Frontal cortex (tissue), 4 donors: ENCODE data around the gene PPFIA4. TPM values are rescaled to one million over a fixed set of nuclear protein-coding genes. Genes with fewer than 3 reads are reported as not detected.

Experiments
- DNase-seq, 2 donors: peaks; one replicate each; pipeline ENCODE4 v3.0.0; 2012; ENCODE audit warnings: low spot score in 2 of 2
- FAIRE-seq: peaks from 2 replicates; lab custom pipeline; 2012; peaks lifted over from hg19 to GRCh38; lab: Jason Lieb, UNC
- total RNA-seq: library from RNA; depleted of rRNA; stranded (reverse); fragments of >200 nt; gene quantifications from one replicate; pipeline ENCODE4 v1.2.3, GENCODE V29; 2014
- donor health status: control.
- donor health status: control.
- donor health status: control.

Gene PPFIA4
- total RNA-seq, 1 donor from 2014 or later: 12.6 TPM

DNA sequence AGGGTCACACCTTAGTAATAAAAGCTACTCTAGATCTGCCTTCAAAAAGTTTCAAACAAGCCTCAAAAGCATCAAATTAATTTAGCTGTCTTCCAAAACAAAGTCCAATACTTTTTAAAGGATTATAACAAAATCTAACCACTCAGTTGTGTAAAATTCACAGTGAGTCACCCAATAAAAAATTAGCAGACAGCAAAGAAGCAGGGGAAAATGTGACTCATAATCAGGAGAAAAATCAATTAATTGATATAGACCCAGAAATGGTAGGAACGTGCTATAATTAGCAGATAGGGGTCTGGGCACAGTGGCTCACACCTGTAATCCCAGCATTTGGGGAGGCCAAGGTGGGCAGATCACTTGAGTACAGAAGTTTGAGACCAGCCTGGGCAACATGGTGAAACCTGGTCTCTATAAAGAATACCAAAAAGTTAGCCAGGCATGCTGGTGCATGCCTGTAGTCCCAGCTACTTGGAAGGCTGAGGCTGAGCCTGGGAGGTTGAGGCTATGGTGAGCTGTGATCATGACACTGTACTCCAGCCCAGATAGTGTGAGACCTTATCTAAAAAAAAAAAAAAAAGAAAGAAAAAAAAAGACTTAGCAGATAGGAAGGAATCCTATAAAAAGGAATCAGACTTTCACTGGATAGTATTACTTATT lies 67.6 kb downstream of the PPFIA4 start:
- FAIRE-seq: no peak

DNA sequence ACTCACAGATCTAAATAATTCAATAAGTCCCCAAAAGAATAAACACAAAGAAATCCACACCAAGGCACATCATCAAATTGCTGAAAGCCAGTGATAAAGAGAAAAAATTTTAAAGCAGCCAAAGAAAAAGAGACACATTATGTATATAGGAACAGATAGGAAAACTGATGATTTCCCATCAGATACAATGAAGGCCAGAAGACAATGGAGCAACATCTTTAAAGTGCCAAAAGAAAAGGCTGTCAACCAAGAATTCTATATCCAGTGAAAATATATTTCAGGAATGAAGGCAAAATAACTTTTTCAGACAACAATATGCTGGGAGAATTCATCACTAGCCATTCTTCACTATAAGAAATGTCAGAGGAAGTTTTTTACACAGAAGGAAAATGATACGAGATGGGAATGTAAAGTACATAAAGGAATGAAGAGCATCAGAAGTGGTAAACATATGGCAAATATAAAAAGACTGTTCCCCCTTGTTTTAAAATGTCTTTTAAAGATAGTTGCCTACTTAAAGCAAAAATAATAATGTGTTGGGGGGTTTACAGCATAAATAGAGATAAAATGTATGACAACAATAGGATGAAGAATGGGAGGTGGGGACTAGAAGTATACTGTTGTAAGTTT lies 68.9 kb downstream of the PPFIA4 start:
- DNase-seq (no peak), FAIRE-seq (no peak)

More for the DNA sequence above, 67.6 kb downstream of the PPFIA4 start:
- no peak for DNase-seq

DNA sequence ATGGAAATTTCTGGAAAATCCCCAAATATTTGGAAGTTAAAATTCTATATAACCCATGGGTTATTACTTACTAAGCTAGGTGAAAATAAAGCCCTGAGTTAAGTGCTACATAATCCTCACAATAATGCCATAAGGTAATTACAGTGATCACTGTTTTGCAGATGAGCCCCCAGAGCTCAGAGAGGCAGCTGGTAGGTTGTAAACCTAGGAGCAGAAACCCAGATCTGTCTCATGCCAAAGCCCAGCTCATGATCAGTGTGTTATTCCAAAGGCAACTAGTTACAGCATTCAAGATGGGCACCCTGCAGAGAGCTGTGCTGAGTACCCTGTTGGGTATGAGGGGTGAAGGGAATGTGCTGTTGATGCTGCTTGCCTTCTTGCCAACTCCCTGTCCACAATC lies 70.3 kb downstream of the PPFIA4 start:
- DNase-seq (no peak), FAIRE-seq (no peak)

DNA sequence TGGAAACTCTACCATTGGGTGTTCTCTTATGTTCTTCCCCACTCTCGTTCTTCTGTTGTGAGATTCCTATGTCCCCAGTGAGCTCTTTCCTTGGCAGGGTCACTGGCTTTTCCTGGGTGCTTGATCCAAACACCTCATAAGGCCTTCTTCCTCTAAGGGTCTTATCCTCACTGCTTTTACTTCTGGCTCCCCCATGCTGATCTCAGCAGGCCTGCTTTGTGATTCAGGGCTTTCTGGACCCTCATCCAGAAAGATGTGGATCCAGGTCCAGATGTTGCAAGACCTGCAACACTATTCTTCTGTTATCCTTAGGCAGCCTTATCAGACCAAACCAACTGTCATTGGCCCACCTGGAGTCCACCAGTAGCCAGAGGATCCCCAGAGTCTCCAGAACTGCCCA lies 70.7 kb downstream of the PPFIA4 start:
- DNase-seq: no peak
- no peak for FAIRE-seq

DNA sequence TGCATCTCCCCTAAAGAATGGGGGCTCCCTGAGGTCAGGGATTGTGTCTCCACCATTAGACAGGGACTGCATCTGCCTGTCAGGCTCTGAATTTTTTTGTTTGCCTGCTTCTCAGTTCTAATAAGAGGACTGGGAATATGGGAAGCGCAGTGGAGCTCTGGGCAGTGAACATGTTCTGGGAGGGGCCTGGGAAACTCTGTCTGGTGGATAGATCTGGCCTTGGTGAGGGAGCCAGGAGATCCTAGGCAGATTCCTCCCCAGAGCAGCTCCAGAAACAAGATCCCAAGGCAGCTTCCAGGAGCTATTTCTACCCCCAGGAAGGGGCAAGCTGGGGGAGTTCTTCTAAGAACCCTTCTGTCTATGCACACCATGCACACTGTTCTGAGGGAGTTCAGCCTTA lies 72.2 kb downstream of the PPFIA4 start:
- FAIRE-seq (no peak), DNase-seq (no peak)

DNA sequence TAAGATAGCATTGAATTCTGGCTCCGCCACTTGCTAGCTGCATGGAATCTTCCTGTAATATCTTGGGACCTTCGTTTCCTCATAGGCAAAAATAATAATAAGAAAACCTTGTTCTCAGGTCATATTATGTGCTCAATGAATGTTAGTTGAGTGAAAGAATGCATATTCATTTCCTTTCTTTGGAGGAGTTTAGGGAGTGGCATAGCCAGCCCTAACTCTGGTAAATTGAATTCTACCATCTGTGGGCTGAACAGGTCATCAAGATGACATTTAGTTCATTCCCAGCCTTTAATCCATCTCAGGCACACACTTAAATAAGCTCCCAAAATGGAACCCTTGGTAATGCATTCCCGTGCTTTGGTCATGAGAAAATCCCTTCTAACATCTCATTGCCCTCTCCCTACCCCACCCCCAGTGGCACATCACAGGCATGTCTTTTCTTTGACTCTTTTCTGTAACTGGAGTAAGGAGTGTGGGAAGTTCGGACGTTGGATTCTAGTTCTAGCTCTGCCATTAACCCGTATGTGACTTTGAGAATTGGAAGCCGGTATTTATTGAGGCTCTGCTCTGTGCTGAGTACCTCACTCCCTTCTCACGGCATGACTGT lies 72.7 kb downstream of the PPFIA4 start:
- FAIRE-seq: no peak

DNA sequence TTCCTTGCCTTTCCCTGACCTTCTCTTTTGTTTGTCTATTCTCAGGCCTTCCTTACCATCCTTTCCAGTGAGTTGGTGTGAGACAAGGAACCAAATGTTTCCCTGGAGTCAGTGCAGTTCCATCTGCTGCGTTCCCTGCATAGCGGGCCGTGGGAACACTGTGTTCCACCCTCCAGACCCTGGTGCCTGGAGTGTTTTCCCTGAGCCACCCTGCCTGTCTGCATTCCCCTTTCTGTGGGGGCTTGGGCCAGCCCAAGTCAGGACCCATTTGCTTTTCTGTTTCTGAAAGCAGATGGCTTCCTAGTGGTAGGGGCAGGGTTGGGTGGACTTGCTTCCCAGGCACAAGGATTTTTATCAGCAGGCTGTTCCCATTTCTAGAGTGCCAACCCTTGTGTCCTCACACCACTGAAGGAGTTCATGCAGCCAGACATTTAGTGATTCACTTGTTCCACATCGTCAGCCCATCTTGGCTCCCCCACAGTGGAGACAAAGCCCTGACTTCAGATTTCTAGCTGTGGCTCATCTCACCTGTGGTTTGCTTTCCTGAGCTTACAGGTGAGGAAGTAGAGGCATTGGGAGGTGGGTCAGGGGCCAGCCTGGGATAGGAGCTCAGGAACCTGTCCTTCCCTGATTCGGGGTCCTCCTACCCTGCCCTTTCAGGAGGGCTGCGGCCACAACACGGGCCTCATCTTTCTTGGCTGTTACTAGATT lies 73.7 kb downstream of the PPFIA4 start:
- no peak for FAIRE-seq
- no peak for DNase-seq

More for the DNA sequence above, 72.7 kb downstream of the PPFIA4 start:
- DNase-seq: no peak

DNA sequence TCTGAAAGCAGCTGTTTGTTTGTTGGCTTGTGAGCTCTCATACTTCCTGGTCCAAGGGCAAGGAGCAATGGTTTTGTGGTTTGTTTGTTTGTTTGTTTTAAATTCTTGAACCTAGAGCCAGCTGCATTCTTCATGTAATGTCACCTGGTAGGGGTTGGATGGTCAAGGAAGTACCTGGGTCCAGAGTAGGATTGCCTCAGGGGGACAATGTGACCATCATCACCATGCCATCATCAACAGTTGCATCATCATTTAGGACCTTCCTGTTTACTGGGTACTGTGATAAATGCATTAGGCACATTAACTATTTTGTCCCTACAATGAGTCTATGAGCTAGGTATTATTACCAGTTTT lies 74.2 kb downstream of the PPFIA4 start:
- no peak for FAIRE-seq

DNA sequence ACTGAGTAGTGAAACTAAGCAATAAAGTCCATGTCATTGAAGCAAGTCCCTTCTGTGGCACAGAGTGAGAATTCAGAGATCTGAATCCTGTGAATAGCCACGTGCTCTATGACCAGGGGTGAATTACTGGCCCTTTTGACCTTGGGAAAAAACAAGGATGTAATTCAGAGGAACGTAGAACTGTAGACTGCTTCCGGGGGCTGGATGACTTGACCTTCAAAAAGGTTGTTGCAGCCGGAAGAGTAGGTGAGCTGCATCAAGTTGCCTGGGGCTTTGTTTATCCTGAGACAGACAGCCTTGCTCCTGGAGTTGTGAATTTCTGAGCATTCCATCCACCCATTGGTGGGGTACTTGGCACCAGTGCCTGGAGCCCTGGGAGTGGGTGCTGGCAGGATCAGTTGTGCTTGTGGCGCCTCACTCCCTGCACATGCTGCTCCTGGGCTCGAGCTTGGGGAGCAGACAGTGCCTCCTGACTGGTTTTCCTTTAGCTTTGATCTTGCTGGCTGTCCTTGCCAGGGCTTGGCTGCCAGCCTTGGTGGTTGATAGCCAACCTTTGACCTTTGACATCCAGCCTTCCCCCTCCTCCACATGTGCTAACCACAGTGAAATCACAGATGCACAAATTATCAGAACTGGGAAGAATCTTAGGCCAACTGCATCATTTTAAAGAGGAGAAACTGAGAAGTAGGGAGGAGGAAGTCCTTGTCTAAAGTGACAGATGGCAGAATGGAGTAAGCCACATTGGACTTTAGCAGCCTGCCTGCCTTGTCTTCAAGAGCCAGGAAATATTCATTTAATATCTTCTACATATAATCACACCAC lies 75.7 kb downstream of the PPFIA4 start:
- no peak for DNase-seq
- FAIRE-seq: no peak

More for the DNA sequence above, 74.2 kb downstream of the PPFIA4 start:
- DNase-seq: no peak

DNA sequence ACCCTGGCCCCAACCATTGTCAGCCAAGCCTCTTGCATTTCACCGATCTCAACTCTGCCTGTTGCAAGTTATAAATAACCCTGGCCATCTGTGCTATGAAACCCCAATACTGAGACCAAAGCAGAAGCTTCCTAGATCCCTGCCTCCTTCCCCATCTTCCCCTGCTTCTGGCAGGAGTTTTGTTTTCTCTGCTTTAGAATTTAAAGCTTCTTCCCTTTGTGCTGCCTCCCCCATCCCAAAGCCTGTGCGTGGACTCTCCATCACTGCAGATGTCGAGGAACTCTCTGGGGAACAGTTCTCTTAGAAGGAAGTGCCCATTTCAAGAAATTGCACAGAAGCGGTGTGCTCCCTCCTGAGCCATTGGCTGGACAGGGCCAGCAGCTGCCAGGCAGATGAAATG lies 76.9 kb downstream of the PPFIA4 start:
- FAIRE-seq: no peak
- no peak for DNase-seq

DNA sequence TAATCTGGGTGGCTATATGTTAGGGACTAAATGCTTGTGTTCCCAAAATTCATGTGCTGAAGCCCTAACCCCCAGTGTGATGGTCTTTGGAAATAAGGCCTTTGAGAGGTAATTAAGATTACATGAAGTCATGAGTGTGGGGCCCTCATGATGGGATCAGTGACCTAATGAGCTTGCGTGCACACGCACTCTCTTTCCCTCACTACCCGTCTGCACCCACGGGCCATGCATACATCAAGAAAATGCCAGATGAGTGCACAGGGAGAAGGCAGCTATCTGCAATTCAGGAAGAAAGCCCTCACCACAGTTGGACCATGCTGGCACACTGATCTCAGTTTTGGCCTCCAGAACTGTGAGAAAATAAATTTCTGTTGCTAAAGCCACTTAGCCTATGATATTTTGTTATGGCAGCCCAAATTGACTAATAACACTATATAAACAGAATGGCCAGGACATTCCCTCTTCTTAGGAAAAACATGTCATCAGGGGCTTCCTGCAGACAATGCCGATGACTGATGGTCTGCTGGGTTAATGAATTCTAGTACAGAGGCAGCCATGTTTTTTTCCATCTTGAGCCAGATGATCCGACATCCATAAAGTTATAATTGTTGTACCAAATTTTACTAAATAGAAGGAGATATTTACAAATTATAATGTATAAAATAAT lies 77.7 kb downstream of the PPFIA4 start:
- FAIRE-seq: no peak
- no peak for DNase-seq

DNA sequence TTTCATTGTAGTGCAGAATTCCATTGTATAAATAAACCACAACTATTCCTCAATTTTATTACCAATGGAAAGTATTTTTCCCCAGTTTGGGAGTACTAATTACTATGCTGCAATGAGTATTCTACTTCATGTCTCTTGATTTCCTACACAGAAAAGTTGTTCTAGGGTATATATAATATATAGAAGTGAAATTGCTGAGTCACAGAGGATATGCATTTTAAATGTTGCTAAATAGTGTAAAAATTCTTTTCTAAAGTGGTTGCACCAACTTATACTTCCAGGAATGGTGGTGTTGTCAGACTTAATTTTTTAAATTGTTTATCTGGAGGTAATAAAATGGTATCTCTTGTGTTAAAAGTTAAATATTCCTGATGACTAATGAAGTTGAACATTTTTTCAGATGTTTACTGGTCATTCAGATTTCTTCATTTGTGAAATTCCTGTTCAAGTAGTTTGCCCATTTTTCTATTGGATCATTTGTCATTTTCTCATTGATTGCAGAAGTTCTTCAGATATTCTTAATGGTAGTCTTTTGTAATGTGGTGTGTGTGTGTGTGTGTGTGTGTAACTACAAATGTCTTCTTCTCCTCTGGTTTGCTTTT lies 78.6 kb downstream of the PPFIA4 start:
- DNase-seq: no peak
- FAIRE-seq: no peak

DNA sequence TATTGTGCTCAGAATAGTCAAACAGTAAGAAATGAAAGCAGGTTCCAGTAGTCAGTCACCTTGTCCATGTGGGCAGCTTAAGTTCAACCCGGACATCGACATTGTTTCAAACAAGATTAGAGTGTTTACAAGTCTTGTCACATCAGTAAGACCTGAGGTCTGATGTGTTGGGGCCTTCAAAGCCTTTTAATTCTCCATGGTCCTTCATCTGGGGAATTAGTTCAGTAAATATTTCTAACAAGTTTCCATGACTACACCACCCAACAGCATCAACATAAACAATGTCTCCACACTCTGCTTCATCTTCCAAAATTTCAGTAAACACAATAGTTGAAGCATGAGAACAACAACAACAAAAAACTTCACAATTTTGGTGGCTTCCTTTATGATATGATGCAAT lies 86.2 kb downstream of the PPFIA4 start:
- no peak for DNase-seq
- FAIRE-seq: no peak

DNA sequence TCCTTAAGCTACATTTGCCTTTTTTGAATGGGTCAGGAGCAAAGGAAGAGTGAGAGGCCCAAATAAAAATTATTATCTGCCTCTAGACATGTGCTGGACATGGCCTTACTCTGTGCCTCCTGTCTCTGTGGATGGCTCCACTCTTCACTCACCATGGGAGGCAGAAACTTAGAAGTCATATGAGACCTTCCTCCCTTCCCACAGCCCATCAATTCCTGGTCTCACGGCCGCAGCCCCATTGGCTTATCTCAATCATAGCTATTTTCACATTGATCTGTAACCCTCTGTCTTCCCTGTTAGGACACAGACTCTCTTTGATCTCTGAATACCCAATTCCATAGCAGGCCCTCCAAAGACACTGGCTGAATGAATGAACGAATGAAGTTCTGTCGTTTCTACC lies 87.0 kb downstream of the PPFIA4 start:
- DNase-seq: no peak
- FAIRE-seq: no peak

DNA sequence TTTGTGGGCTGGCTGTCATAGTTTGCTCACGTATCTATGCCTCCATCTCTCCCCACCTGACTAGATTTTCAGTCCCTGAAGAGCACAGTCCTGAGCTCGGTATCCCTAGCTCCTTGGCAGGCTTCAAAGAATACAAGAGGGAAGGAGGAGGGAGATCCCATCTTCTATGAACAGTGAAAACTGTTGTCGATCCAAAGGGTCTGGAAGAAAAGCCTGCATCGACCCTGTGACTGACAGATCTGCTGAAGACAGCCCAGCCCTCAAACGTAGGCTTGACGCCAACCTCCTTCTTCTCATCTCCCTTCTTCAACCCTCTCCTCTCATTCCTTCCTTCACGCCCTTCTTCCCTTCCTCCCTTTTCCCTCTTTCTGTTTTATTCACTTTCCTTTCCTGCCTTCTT lies 87.9 kb downstream of the PPFIA4 start:
- FAIRE-seq (no peak), DNase-seq (no peak)

DNA sequence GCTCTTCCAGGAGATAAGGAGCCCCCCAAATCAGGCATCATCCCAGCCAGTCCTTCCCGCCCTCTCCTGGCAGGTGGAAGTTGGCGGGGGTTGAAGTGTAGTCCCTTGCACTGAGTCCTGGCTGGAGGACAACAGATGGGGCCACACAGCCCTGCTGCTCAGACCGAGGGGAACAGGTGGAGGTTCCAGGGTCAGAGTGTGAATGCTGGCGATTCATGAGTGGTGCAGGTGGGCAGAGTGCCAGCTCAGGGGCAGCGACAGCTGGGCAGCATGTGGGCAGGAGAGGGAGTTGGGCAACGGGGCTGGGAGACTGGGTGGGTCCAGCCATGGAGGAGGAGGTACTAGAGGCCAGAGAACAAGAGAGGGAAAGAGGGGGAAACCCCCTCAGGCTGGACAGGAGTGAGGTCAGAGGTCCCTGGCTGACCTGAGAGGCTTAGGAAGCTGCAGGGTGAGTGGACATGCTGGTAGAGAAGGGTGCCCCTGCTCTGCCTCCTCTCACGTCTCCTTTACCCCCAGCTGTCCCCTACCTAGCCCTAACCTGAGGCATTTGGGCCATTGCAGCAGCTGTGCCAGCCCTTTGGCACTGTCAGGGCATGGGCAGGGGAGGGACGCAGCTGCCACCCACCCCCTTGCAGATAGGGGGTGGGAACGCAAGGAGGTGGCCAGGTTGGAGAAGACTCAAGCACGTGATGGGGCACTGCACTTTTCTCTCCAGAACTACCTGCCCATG lies 90.0 kb downstream of the PPFIA4 start:
- DNase-seq: no peak
- FAIRE-seq: no peak

DNA sequence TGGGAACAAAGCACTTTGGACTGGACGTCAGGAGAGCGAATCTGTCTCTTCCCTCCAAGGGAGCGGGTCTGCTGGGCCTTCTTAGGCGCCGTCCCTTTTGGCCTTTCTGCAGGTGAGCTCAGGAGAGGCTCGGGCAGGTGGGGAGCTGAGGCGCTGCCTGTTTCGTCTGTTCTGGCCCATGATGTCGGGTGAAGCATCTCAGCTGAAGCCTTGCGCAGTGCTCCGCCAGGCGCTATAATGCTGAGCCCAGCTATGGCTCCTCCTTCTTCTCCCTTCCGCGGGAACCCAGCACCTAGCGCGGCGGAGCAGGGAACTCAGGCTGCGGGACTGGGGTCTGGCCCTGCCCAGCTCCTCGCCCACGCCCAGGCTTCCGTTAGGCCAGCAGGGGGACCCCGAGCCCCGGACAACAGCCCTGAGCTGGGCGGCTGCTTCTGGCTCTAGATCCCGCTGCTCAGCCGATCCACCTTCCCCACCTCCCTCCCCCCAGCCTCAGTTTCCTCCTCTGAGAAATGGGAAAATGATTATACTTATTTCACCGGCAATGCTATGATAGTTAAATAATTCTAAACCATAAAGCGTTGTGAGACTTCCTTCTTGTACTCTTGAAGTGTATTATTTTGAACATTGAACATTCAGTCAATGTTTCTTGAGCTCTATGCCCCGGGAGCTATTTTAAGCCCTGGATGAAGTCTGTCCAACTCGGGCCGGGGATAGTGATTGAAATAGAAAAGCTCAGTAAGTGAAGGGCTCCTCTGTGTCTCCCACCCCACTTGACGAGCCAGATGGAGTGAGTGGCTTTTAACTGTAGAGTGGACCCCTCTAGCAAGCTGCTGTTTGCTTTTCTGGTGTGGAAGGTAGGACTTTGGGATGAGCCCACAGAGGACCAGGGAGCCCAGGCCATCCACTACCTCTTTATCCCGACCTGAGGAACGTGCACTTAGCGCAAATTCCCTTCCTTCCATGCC lies 91.6 kb downstream of the PPFIA4 start:
- FAIRE-seq: no peak

More for the DNA sequence above, 91.6 kb downstream of the PPFIA4 start:
- DNase-seq: peak; percentile 68 to 88
